SK-N-MC (cell line): Measurements from ENCODE around the gene FGF12.

ENCODE experiments used
- EZH2 ChIP-seq: fragments of 200-600 bp; sonication (generic); IDR thresholded peaks from one replicate; pipeline ENCODE4 v1.6.1; 2017; ENCODE audit warnings: antibody characterized with exemption
- FOXP2 ChIP-seq: optimal IDR thresholded peaks from 2 replicates; pipeline ENCODE3; 2011; ENCODE audit warnings: mild to moderate bottlenecking, moderate library complexity; ENCODE audit not compliant: insufficient read depth; ENCODE audit errors: extremely low read length, control extremely low read depth
- POLR2AphosphoS5 ChIP-seq: IDR thresholded peaks from 2 replicates; pipeline ENCODE4 v1.6.1; 2012; ENCODE audit warnings: mild to moderate bottlenecking, low read depth, low read length, borderline replicate concordance

DNA sequence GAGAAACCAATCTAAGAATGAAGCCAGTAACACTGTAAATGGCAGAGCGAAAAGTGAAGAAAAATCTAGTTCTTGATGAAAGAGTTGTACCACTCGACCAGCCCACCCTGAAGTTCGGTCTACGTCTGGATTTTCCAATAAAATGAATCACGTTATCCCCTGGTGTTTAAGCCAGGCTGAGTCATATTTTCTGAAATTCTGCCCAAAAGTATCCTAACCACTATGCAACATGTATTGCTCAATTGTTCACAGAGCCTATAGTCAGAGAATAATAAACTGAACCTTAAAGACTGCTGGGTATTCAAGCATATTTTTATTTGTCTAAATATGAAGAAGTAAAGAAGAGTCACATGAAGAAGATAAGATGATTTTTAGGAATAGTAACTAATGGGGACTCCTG lies 245.7 kb downstream of the FGF12 start:
- TF ChIP-seq EZH2 (no peak), POLR2AphosphoS5 (no peak), FOXP2 (no peak)
